Fibroblast of skin of scalp (primary cell): ENCODE data around the gene SERINC3.

Source experiments
- DNase-seq: peaks from one replicate; pipeline ENCODE4 v3.0.0-alpha.2; 2013

The SERINC3 gene

DNA sequence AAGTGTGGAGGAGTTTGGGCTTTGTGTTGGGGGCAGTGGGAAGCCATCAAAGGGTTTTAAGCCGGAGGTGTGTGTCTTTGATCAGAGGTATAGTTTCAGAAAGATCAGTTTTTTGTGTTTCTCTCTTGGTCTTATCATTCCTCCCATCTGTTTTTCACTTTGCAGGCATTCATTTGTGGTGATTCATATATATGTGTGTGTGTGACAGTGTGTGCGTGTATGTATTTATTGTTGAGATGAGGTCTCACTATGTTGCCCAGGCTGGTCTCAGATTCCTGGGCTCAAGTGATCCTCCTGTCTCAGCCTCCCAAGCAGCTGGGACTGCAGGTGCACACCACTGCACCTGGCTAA, 11.1 kb upstream of the SERINC3 start:
- DNase-seq, result peak; percentile 50

- no peak for DNase-seq
Observed at GRCh38 chr20:44532259-44532980, 10.6 kb upstream of the SERINC3 start.

GRCh38 chr20:44528309-44528708, 6.4 kb upstream of the SERINC3 start:
- DNase-seq, result no peak

- DNase-seq, result no peak
Observed at GRCh38 chr20:44527716-44528199, 5.9 kb upstream of the SERINC3 start.

GRCh38 chr20:44526129-44526528, 4.3 kb upstream of the SERINC3 start:
- DNase-seq, result peak; percentile 62

DNA sequence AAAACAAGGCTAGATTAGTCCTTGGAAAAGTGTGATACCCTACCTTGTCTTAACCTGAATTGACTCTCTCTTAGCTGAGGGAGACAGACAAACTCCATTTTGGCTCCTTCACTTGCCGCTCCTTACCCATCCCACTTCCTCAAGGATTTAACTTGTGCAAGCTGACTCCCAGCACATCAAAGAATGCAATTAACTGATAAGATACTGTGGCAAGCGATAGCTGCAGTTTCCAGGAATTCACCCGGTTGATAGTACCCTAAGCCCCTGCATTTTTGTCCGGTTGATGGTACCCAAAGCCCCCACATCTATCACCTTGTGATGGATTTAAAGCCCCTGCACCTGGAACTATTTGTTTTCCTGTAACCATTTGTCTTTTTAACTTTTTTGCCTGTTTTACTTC, 1.9 kb upstream of the SERINC3 start:
- no peak for DNase-seq

DNA sequence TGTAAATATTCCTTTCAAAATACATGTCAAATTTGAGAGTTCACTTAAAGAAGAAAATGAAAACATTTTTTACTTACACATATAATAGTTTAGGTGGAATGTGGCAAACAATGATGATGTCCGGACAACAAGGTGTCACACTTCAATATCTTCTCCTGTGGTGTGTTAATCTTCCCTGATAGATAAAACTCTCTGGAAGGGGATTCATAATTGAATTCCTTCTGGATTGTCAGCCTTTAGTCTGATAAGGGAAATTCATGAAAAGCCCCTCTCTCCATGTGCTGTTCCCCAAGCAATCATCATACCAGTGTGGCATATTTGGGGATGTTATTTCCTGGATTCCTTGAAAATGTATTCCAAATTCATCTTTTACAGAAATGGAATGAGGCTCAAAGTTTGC, 971 bp upstream of the SERINC3 start:
- no peak for DNase-seq

GRCh38 chr20:44520881-44521280, 989 bp downstream of the SERINC3 start:
- no peak for DNase-seq

GRCh38 chr20:44518248-44518647, 3.6 kb downstream of the SERINC3 start:
- no peak for DNase-seq

DNA sequence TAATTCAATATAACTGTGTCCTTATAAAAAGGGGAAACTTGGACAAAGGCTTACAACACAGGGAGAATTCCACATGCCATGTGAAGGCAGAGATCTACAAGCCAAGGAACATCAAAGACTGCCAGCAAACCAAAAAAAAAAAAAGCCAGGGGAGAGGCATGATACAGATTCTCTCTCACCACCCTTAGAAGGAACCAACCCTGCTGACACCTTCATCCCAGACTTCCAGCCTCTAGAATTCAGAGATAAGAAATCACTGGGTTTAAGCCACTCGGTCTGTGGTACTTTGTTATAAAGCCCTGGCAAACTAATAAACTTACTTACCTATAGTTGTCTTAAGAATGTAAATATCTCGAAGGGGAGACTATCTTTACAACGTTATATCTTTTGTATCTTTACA, 4.4 kb downstream of the SERINC3 start:
- no peak for DNase-seq

DNA sequence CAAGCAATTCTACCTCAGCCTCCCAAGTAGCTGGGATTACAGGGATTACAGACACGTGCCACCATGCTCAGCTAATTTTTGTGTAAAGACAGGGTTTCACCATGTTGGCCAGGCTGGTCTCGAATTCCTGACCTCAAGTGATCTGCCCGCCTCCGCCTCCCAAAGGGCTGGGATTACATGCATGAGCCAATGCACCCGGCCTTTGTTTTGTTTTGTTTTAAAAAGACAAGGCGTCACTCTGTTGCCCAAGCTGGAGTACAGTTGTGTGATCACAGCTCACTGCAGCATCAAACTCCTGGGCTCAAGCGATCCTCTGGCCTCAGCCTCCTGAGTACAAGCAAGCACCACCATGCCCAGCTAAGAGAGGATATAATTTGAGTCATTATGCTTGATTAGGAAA, 5.4 kb downstream of the SERINC3 start:
- DNase-seq, result no peak

- no peak for DNase-seq
Observed at GRCh38 chr20:44513871-44514270, 8.0 kb downstream of the SERINC3 start.

- DNase-seq, result no peak
Observed at GRCh38 chr20:44509762-44510161, 12.1 kb downstream of the SERINC3 start.

GRCh38 chr20:44504402-44505307, 17.2 kb downstream of the SERINC3 start:
- no peak for DNase-seq

DNA sequence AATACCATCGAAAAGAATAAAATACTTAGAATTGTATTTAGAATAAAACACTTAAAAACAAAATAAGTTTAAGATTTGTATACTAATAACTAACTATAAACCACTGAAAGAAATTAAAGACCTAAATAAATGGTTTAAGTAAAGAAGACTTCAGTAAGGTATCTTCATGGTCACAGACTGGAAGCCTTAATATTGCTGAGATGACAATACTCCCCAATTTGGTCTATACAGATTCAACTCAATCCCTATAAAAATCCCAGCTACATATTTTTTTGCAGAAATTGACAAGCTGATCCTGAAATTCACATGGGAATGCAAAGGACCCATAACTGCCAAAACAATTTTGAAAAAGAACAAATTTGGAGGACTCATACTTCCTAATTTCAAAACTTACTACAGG, 18.9 kb downstream of the SERINC3 start:
- no peak for DNase-seq

DNA sequence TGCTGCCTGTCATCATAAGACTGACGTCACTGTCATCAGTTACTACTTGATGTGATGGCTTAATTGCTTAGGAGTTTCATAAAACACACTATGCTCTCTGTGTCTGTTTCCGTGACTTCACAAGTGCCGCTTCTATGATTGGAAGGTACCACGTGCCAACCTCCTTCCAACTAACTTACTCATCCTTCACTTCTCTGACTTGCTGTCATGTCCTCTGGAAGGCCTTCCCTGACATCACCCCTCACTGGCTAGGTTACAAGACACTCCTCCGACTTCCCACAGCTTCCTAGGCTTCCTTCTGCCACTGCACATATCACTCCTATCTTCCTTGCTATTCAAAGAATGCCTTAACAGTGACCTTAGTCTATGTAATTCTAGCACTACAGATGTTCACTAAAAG, 20.4 kb downstream of the SERINC3 start:
- DNase-seq, result peak; percentile 85

- DNase-seq, result no peak
Observed at GRCh38 chr20:44500221-44500620, 21.6 kb downstream of the SERINC3 start.

DNA sequence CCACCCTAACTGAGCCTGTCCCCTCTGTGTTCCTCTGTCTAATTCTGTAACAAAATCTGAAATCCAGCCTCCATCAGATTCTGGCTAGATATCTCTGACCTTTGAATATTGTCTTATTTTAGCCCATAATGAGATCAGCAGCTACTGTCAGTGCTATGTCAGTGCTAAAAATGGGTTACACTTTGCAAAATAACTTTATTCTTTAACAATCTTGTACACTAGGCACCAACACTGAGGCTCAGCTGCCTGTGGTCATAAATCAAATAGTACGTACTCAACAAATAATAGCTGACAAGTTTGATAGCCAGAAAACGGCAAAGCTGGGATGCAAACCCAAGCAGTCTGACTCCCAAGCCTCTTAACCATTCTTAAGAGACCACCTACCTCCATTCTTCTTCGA, 24.1 kb downstream of the SERINC3 start:
- no peak for DNase-seq

- DNase-seq, result peak; percentile 83
Observed at GRCh38 chr20:44496976-44497375, 24.9 kb downstream of the SERINC3 start.

- DNase-seq, result peak; percentile 94
Observed at GRCh38 chr20:44495802-44496481, 25.9 kb downstream of the SERINC3 start.

DNA sequence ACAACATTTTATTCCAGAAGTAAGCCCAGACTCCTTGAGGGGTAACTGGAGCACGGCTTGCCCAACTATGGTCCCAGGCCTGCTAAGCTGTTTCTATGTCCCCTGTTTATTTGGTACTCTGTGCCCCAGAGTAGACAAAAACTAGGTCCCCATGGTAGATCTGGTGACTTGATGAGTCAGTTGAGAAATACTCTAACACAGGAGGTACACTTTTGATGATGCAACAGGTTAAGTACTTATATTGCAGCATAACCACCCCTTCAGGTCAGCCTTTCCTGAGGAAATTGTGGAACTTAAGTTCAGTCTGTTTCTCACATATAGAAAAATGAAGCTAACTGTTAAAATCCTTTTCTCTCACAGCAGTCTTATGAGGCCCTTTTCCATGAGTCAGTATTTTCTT, 26.6 kb downstream of the SERINC3 start:
- DNase-seq, result peak; percentile 64

GRCh38 chr20:44494681-44495080, 27.2 kb downstream of the SERINC3 start:
- DNase-seq, result no peak

DNA sequence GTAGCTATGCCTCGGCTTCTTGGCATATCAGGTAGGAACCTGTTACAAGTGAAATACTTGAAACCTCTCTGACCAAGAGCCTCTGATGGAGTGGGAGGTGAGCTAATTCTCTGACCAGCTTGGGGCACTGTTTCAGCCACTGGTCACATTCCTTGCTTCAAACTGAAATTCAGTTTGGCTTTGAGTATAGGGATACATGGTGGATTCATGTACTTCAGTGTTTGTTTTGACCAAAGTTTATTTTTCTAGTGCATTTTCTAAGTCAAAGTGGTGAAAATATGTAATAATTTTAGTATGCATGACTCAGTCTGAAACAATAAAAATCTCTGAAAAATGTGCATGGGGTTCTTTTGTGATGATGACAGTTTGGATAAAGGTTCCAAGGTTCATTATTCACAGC, 27.6 kb downstream of the SERINC3 start:
- peak; percentile 86 for DNase-seq
